ENCODE measurements around the gene GARIN5B. TPM values are rescaled to one million over a fixed set of nuclear protein-coding genes. Genes with fewer than 3 reads are reported as not detected.

Gene GARIN5B
- polyA plus RNA-seq, 3 donors, result 0.06 TPM; not detected in 2

GRCh38 chr19:55389386-55390317, 26.6 kb upstream of the GARIN5B start:
- no peak for DNase-seq (ENCODE audit: low read depth in 3 of 3, low spot score in 2 of 3)

- no peak for DNase-seq (ENCODE audit: low read depth in 3 of 3, low spot score in 2 of 3)
Measured at GRCh38 chr19:55387736-55388497, 24.9 kb upstream of the GARIN5B start.

DNA sequence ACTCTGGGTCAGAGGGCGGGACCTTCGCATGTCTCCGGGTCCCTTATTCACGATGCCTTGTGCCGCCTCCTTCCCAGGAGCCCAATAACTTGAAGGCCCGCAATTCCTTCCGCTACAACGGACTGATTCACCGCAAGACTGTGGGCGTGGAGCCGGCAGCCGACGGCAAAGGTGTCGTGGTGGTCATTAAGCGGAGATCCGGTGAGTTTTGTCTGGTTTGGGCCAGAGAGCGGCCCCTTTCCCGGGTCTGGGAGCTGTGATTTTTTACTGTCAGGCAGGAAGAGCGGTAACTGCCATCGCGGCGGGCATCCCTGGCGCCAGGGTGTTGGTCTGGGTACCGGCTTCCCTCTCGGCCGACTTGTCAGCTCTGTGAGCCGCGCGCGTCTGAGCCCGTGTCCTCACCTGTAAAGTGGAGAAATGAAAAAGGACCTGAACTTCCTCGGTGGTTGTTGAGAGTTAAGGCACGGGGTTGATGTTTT, 23.5 kb upstream of the GARIN5B start:
- no peak for DNase-seq (ENCODE audit: low read depth in 3 of 3, low spot score in 2 of 3)

DNA sequence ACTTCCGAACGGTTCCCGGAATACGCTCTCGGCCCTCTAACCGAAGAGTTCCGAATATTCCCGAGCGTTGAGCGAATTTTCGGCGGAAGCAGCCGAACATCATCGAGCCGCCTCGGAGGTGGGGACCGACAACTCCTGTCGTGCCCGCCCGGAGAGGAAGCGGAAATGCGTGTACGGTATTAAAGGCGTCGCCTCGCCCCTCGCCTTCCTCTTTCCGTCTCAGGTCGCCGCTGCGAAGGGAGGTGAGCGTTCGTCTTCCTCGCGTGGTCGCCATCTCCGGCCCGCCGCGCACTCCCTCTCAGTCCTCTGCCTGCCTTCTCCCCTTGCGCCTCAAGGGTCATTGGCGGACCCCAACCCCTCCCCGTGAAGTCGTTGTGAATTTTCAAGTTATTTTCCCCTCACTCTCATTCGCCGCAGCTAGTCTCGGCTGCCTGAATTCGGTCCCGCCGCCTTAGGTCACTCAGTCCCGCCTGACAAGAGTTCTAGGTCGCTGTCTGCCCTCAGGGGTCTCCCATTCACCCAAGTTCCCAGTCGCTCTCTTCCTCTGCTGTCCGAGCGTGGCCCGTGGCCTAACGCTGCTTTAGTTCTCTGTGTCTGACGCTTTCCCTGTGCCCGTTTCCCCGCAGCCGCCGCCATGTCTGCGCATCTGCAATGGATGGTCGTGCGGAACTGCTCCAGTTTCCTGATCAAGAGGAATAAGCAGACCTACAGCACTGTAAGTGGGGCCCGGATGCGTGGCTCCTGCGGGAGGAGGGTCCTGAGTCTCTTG, 22.8 kb upstream of the GARIN5B start, which contains the start of gene RPL28:
TSS of gene RPL28 (plus strand) at position 209 of the 769 bp plus-strand sequence. CDS start at position 635, 426 bp downstream.
- DNase-seq (ENCODE audit: low read depth in 3 of 3, low spot score in 2 of 3), result peak in 2 of 3 donors; percentile 98 to 99

GRCh38 chr19:55384920-55385723, 22.1 kb upstream of the GARIN5B start:
- DNase-seq (ENCODE audit: low read depth in 3 of 3, low spot score in 2 of 3), result peak; percentile 94 to 98 (median 95)

DNA sequence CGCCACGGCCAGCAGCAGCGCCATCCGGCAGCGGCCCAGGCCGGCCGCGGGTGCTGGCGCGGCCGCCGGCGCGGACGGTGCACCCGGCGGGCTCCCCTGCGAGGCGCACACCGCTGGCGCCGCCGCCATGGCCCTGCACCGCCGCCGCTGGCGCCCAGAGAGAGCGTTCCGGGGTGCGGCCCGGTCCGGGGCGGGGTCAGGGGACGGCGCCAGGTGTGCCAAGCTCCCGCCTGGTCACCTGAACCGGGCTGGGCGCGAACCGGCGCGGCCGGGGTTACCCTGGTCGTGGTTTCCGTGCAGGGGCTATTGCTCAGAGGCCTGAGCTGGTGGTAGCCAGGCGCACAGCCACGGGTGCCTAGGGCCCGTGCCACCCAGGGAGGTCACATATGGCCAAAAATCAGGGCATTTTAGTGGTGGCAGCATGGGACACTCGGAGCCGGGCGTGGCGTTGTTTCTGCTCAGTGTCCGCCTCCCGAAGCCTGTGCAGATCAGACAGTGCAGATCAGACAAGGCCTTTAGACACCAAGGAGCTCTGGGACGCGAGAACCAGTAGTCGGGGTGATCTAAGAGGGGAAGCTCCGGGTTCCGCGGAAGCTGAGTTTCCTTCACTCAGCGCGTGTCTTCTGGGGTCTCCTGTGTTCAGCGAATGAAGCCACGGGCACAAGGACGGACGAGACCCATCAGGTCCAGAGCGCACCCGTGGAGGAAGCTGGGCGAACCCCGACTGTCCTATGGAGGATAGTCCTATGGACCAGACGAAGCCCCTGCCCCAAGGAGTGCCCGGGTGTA, 21.3 kb upstream of the GARIN5B start, which contains the start of gene TMEM238:
TSS of gene TMEM238 (minus strand) at position 162 of the 789 bp plus-strand sequence. CDS start at position 129, 33 bp downstream.
- DNase-seq (ENCODE audit: low read depth in 3 of 3, low spot score in 2 of 3), result no peak

DNA sequence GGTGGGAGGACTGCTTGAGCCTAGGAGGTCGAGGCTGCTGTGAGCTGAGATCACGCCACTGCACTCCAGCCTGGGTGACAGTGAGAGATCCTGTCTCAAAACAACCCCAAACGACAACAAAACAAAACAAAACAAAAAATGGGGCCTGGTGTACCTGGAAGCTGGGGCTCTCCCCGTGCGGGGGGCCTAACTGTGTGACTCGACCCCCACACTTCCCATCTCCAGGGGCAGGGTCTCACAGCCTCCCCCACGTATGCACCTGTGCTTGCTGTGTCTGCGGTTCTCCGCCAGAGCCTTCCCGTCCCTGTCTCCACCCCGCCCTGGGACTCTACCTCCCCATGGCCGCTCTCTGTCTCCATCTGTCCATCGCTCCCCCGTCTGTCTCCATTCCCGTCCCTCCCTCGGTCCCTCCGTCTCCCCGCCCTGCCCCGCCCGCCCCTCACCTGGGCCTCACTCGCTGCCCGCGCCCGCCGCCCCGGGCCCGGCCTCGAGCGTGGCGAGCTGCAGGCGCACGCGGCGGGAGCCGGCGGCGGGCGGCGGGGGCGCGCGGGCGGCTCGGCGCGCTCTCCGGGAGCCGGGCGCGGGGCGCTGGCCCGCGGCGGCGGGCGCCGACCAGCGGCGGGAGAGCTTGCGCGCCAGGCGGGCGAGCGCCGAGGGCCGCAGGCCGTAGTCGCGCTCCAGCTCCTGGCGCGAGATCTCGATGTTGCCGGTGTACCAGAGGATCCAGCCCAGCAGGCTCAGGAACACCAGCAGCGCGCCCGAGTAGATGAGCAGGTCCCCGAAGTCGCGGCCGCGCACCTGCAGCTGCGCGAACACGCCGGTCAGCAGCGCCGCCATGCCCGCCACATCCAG, 20.4 kb upstream of the GARIN5B start:
- DNase-seq (ENCODE audit: low read depth in 3 of 3, low spot score in 2 of 3), result no peak

DNA sequence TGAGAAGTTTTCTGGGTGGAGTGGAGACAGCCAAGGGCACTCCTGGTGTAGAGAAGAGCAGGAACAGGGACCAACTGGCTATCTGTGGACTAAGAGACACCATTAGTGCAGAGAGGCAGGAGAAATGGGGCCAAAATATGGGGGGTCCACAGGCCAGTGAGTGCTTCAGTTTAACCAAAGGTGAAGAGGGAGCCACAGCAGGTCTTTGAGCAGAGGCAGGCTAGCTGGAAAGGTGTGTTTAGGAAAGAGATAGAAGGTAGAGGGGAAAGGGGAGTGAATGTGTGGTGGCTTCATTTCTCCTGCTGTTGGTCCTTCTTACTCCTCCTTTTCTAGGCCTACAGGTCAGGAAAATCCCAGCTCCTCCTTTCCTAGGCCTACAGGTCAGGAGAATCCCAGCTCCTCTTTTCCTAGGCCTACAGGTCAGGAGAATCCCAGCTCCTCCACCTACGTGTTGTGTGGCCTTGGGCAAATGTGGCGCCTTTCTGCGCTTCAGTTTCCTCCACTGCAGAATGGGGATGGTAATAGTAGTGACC, 19.5 kb upstream of the GARIN5B start:
- no peak for DNase-seq (ENCODE audit: low read depth in 3 of 3, low spot score in 2 of 3)

GRCh38 chr19:55382013-55382412, 19.0 kb upstream of the GARIN5B start:
- DNase-seq (ENCODE audit: low read depth in 3 of 3, low spot score in 2 of 3), result no peak

GRCh38 chr19:55379174-55379573, 16.1 kb upstream of the GARIN5B start:
- DNase-seq (ENCODE audit: low read depth in 3 of 3, low spot score in 2 of 3), result no peak

DNA sequence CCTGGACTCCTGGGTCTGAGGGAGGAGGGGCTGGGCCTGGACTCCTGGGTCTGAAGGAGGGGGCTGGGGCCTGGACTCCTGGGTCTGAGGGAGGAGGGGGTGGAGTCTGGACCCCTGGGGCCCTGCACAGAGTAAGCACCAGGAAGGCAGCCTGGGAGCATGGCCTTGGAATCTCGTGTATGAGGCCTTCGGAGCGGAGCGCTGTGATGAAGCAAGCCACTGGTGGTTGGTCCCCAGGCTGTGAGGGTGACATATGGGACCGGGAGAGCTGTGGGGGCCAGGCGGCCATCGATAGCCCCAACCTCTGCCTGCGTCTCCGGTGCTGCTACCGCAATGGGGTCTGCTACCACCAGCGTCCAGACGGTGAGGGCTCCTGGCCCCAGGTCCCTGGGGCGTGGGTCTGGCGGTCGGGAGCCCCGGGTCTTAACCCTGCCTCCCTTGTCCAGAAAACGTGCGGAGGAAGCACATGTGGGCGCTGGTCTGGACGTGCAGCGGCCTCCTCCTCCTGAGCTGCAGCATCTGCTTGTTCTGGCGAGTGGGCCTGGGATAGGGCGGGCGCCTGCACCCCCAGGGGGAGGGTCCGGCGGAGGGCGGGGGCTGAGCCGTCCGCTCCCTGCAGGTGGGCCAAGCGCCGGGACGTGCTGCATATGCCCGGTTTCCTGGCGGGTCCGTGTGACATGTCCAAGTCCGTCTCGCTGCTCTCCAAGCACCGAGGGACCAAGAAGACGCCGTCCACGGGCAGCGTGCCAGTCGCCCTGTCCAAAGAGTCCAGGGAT, 14.5 kb upstream of the GARIN5B start:
- DNase-seq (ENCODE audit: low read depth in 3 of 3, low spot score in 2 of 3), result no peak

- no peak for DNase-seq (ENCODE audit: low read depth in 3 of 3, low spot score in 2 of 3)
Measured at GRCh38 chr19:55376241-55376933, 13.3 kb upstream of the GARIN5B start, which contains the start of gene TMEM190. TSS of gene TMEM190 (plus strand) at chr19:55376826. CDS start at chr19:55376854, 28 bp downstream.

DNA sequence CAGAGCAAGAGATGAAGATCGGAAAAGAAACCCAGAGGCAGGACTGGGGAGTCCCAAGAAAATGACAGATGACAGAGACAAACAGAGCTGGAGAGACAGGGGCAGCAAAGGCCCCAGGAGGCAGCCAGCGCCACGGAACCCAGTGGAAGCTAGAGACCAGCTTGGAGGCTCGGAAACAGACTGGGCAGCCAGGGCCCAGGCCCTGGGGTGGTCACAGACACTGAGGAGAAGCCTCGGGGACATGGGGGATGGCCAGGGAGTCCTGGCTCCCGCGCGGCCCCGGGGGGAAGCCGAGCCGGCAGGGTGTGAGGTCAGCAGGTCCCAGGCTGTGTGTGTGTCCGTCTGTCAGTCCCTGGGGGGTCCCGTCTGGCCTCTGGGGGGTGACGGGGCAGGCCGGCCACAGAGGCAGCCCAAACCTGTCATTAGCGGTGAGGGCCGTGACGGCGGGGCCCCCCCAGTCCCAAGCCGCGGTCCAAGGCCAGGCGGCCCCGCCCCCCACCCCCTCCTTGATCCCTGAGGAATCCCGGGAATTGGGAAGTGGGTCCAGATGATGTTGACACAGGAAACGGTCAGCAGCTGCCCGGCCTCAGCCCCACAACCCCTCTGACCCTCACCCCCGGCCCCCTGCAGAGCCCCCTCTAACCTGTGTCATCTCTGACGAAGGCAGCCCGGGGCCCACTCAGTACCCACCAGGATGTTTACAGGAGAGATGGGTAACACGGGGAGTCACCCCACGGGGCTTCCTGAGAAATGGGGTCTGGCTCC, 11.1 kb upstream of the GARIN5B start:
- no peak for DNase-seq (ENCODE audit: low read depth in 3 of 3, low spot score in 2 of 3)

DNA sequence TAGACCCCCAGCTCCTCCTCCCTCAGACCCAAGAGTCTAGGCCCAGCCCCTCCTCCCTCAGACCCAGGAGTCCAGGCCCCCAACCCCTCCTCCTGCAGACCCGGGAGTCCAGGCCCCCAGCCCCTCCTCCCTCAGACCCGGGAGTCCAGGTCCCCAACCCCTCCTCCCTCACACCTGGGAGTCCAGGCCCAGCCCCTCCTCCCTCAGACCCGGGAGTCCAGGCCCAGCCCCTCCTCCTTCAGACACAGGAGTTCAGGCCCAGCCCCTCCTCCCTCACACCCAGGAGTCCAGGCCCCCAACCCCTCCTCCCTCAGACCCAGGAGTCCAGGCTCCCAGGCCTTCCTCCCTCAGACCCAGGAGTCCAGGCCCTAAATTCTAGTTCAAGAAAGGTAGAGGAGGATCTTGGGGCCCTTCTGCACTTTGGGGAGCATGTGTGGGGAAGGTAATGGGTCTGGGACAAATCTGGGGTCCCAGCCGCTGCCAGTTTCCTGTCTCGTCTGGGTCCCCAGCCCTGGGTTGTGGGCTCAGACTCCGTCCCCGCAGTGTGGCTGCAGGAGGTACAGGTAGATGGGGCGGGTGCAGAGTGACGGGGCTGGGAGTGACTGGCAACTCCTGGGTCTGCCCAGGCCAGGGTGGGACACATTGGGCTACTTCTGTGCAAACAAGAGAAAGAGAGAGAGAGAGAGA, 10.4 kb upstream of the GARIN5B start:
- no peak for DNase-seq (ENCODE audit: low read depth in 3 of 3, low spot score in 2 of 3)
